ENCODE data around the gene KIRREL1. TPM values are rescaled to one million over a fixed set of nuclear protein-coding genes. Genes with fewer than 3 reads are reported as not detected.
A peak's percentile ranks its signal among the peaks of the same experiment; 100 is the strongest.

KIRREL1 gene
- total and polyA plus RNA-seq, 2 experiments from 2014 or later: 5.1 to 35.2 TPM

DNA sequence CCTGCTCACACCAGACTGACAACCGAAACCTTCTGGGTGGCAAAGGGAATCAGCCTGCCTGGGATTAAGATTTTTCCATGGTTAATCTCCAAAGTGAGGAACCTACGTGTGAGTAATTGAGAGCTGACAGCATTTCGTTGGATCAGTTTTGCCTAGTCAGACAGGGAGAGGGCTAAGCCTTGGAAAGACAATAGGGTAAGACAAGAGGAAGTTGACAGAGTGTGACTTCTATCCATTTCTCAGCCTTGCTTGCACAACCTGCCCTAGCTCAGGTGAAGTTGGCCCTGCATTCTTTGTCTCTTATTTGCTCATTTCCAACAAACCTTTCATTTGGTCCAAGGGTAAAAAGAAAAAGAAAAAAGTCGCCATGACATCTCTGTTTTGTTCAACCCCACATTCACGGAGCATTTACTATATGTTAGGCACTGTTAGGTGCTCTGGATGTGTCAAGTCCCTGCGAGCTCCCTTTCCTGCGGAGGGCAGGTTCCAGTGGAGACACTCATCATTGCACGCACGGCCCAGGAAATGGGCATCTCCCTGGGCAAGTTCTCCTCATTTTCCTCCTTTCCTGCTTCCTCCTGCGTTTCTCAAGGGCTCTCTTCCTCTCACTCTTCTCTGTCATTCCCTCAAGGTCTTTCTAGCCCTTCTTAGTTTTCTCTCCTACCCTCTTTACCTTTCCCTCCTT lies 23.3 kb downstream of the KIRREL1 start (continued):
- TF ChIP-seq, protein P1, sequence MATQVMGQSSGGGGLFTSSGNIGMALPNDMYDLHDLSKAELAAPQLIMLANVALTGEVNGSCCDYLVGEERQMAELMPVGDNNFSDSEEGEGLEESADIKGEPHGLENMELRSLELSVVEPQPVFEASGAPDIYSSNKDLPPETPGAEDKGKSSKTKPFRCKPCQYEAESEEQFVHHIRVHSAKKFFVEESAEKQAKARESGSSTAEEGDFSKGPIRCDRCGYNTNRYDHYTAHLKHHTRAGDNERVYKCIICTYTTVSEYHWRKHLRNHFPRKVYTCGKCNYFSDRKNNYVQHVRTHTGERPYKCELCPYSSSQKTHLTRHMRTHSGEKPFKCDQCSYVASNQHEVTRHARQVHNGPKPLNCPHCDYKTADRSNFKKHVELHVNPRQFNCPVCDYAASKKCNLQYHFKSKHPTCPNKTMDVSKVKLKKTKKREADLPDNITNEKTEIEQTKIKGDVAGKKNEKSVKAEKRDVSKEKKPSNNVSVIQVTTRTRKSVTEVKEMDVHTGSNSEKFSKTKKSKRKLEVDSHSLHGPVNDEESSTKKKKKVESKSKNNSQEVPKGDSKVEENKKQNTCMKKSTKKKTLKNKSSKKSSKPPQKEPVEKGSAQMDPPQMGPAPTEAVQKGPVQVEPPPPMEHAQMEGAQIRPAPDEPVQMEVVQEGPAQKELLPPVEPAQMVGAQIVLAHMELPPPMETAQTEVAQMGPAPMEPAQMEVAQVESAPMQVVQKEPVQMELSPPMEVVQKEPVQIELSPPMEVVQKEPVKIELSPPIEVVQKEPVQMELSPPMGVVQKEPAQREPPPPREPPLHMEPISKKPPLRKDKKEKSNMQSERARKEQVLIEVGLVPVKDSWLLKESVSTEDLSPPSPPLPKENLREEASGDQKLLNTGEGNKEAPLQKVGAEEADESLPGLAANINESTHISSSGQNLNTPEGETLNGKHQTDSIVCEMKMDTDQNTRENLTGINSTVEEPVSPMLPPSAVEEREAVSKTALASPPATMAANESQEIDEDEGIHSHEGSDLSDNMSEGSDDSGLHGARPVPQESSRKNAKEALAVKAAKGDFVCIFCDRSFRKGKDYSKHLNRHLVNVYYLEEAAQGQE (IDR thresholded peaks at IDR 0.05; ENCODE audit: unreplicated experiment): no peak
- TF ChIP-seq CREB1 (CRISPR knock-in tag; IDR thresholded peaks at IDR 0.05; ENCODE audit: low read depth): no peak
- TF ChIP-seq JUNB (IDR thresholded peaks at IDR 0.05; ENCODE audit: unreplicated experiment): no peak
- TF ChIP-seq, protein P2, sequence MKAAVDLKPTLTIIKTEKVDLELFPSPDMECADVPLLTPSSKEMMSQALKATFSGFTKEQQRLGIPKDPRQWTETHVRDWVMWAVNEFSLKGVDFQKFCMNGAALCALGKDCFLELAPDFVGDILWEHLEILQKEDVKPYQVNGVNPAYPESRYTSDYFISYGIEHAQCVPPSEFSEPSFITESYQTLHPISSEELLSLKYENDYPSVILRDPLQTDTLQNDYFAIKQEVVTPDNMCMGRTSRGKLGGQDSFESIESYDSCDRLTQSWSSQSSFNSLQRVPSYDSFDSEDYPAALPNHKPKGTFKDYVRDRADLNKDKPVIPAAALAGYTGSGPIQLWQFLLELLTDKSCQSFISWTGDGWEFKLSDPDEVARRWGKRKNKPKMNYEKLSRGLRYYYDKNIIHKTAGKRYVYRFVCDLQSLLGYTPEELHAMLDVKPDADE (IDR thresholded peaks at IDR 0.05): no peak
- no peak for TF ChIP-seq EZH2phosphoT487 (IDR thresholded peaks at IDR 0.05; ENCODE audit: unreplicated experiment)
- TF ChIP-seq ZNF114 (CRISPR knock-in tag; IDR thresholded peaks at IDR 0.05): no peak
- TF ChIP-seq EZH2 (IDR thresholded peaks at IDR 0.05; ENCODE audit: low read depth, unreplicated experiment): no peak

DNA sequence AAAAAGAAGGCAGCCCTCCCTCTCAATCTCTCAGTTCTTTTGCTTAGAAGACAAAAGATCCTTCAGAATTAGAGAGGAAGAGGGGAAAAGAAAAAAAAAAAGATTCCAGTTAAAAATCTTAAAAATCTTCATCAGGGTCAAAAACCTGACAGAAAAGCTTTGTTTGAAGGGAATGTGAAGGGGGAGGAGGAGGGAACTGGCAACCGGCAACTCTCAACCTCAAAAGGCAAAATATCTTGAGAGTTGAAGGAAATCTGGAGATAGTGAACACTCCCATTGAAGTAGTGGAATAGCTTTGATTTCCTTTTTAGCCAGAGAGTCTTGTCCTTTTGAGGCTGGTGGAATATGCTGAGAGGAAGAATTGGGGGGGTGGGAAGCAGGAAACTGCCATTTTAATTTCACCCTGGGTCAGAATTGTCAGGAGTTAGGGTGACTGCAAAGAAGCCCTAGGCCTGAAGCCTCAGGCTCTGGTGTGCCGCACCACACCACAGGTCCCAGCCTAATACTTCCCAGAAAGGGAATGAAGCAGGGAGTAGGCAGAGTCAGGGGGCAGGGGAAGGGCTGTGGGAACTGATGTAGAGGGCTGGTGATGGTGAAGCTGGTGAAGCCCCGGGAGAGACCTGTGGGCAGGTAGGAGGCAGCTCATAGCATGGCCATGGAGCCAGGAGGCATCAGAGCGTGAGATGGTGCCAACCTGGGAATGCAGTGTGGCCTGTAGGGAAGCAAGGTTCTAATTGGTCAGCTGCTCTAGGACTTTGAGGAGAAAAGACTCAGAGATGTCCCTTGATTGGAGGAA lies 24.6 kb downstream of the KIRREL1 start:
- H3K4me1 Mint-ChIP-seq: peaks cover 97% of the 10 kb centered on the region
- no peaks in the 10 kb centered on the region for H3K9me3 Mint-ChIP-seq
- no peaks in the 10 kb centered on the region for H4K20me1 ChIP-seq (replicated peaks; ENCODE audit: insufficient read depth)
- TF ChIP-seq, protein P2 (IDR thresholded peaks at IDR 0.05): no peak
- H3K9me2 ChIP-seq (ENCODE audit: insufficient read depth): no peaks in the 10 kb centered on the region
- H3K36me3 ChIP-seq (ENCODE audit: insufficient read depth): no peaks in the 10 kb centered on the region
- no peak for ATAC-seq
- peak; percentile 52 for DNase-seq (ENCODE audit: low spot score)
- peak overlapping the region; percentile 97 for H3K27ac Mint-ChIP-seq
- H3K79me2 ChIP-seq (replicated peaks; ENCODE audit: insufficient read depth): peaks cover 82% of the 10 kb centered on the region
- H3K36me3 Mint-ChIP-seq (ENCODE audit: low read depth): no peaks in the 10 kb centered on the region
- H3K4me3 Mint-ChIP-seq: peak overlapping the region; percentile 14; the same call in 1 of the 3 replicates
- H3K4me3 ChIP-seq: no peak overlapping the region
- H3F3A ChIP-seq (replicated peaks; ENCODE audit: low read depth): no peaks in the 10 kb centered on the region
- H3K27me3 Mint-ChIP-seq (ENCODE audit: insufficient read depth, low read depth, poor library complexity): peaks cover 16% of the 10 kb centered on the region
- peak overlapping the region; percentile 47; the same call in 1 of the 2 replicates for H3K4me2 ChIP-seq
- no peaks in the 10 kb centered on the region for H3K27me3 ChIP-seq (ENCODE audit: insufficient read depth)
- H3K4me1 ChIP-seq (ENCODE audit: insufficient read depth): peaks cover 87% of the 10 kb centered on the region
- no peak overlapping the region for H2AFZ ChIP-seq
- peak overlapping the region; percentile 82 for H3K27ac ChIP-seq (ENCODE audit: low read depth)

Data from GM23338 (cell line).